Astrocyte of the spinal cord (primary cell): ENCODE data around the gene CKAP2.
"Not testable (repeated sequence)": the region's sequence is repeated elsewhere in the genome, so short reads cannot be mapped to it uniquely, and the experiment has no call there.

ENCODE experiments used
- DNase-seq: peaks from one replicate; pipeline ENCODE4 v3.0.0; 2011; ENCODE audit warnings: low read depth, low spot score
- H3K4me3 ChIP-seq: 2 replicates; pipeline ENCODE4 v1.5.1; 2011; ENCODE audit warnings: low read depth, mild to moderate bottlenecking, low read length, moderate library complexity
- in situ Hi-C: cut with HindIII; loops from 2 replicates; pipeline ENCODE4 v1.10.0; 2017; ENCODE audit warnings: low sequenced_read_pairs

The CKAP2 gene

GRCh38 chr13:52494241-52494640 lies 39.0 kb downstream of the CKAP2 start:
- DNase-seq, H3K4me3 ChIP-seq, in situ Hi-C loops: not testable (repeated sequence)

- H3K4me3 ChIP-seq, in situ Hi-C loops, DNase-seq: not testable (repeated sequence)
Observed at GRCh38 chr13:52497979-52498378, 42.7 kb downstream of the CKAP2 start.

GRCh38 chr13:52502277-52502676 lies 47.0 kb downstream of the CKAP2 start:
- in situ Hi-C loops, DNase-seq, H3K4me3 ChIP-seq: not testable (repeated sequence)

GRCh38 chr13:52505843-52506242 lies 50.6 kb downstream of the CKAP2 start:
- H3K4me3 ChIP-seq, in situ Hi-C loops: not testable (repeated sequence)

GRCh38 chr13:52509532-52509931 lies 54.3 kb downstream of the CKAP2 start:
- DNase-seq, H3K4me3 ChIP-seq, in situ Hi-C loops: not testable (repeated sequence)

More at GRCh38 chr13:52505843-52506242, 50.6 kb downstream of the CKAP2 start:
- not testable (repeated sequence) for DNase-seq

- in situ Hi-C loops, H3K4me3 ChIP-seq, DNase-seq: not testable (repeated sequence)
Observed at GRCh38 chr13:52510221-52510797, 55.0 kb downstream of the CKAP2 start.

GRCh38 chr13:52511598-52511997 lies 56.3 kb downstream of the CKAP2 start:
- H3K4me3 ChIP-seq, DNase-seq, in situ Hi-C loops: not testable (repeated sequence)

GRCh38 chr13:52513957-52514596 lies 58.8 kb downstream of the CKAP2 start:
- peak; percentile 50 for DNase-seq
- in situ Hi-C loops, H3K4me3 ChIP-seq: not testable (repeated sequence)

GRCh38 chr13:52523323-52523722 lies 68.0 kb downstream of the CKAP2 start:
- DNase-seq, H3K4me3 ChIP-seq, in situ Hi-C loops: not testable (repeated sequence)
